ENCODE data around the gene CDC23. TPM values are rescaled to one million over a fixed set of nuclear protein-coding genes. Genes with fewer than 3 reads are reported as not detected.

Gene CDC23
- total RNA-seq, 1 donor from 2014 or later: 34.2 TPM

DNA sequence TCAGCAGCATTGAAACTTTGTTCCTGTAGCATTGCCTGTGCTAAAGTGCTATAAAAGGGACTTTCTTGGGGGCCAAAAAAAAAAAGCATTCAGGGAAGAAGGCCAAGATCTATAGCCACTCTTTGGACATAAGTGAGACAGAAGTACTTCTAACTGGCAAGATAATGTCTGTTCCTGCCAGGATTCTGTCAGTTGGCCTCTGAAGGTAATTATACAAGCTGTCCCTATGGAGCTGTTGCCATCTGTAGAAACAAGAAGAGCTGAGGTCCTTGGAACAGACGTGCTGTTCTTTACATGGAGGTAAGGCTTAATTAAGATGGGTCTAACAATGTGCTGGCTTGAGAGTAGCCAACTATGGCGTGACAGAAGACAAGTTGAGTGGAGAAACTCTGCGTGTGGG lies 24.5 kb downstream of the CDC23 start:
- Histone ChIP-seq H3K27ac (ENCODE audit: low read depth, low read length) (no peak overlapping the region), H3K9ac (ENCODE audit: low read length) (no peak overlapping the region), H3K27me3 (ENCODE audit: insufficient read depth, low read length) (no peaks in the 10 kb centered on the region), H3K9me3 (ENCODE audit: insufficient read depth, low read depth, low read length) (no peaks in the 10 kb centered on the region), H3K4me2 (ENCODE audit: low read length) (no peak overlapping the region), H4K20me1 (ENCODE audit: insufficient read depth, low read length) (no peaks in the 10 kb centered on the region), H2AFZ (ENCODE audit: low read depth, low read length) (no peak overlapping the region), H3K4me1 (ENCODE audit: insufficient read depth, low read length) (no peaks in the 10 kb centered on the region), H3K79me2 (ENCODE audit: insufficient read depth, low read length) (no peaks in the 10 kb centered on the region), H3K36me3 (ENCODE audit: insufficient read depth, low read length) (peaks cover 65% of the 10 kb centered on the region), H3K4me3 (ENCODE audit: insufficient read depth, low read depth, low read length) (no peak overlapping the region)
- DNase-seq (ENCODE audit: low read depth) (no peak), FAIRE-seq (no peak)
- no peak for TF ChIP-seq EZH2 (IDR thresholded peaks at IDR 0.05; ENCODE audit: insufficient read depth, low read length)
- TF ChIP-seq, protein P1, sequence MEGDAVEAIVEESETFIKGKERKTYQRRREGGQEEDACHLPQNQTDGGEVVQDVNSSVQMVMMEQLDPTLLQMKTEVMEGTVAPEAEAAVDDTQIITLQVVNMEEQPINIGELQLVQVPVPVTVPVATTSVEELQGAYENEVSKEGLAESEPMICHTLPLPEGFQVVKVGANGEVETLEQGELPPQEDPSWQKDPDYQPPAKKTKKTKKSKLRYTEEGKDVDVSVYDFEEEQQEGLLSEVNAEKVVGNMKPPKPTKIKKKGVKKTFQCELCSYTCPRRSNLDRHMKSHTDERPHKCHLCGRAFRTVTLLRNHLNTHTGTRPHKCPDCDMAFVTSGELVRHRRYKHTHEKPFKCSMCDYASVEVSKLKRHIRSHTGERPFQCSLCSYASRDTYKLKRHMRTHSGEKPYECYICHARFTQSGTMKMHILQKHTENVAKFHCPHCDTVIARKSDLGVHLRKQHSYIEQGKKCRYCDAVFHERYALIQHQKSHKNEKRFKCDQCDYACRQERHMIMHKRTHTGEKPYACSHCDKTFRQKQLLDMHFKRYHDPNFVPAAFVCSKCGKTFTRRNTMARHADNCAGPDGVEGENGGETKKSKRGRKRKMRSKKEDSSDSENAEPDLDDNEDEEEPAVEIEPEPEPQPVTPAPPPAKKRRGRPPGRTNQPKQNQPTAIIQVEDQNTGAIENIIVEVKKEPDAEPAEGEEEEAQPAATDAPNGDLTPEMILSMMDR (IDR thresholded peaks at IDR 0.05; ENCODE audit: insufficient read depth, low read depth, low read length): no peak
- H3K4me1 Mint-ChIP-seq (ENCODE audit: low read depth, unreplicated experiment): no peaks in the 10 kb centered on the region
- no peaks in the 10 kb centered on the region for H3K27me3 Mint-ChIP-seq (ENCODE audit: low read depth, unreplicated experiment)
- H3K36me3 Mint-ChIP-seq (ENCODE audit: low read depth, unreplicated experiment): peaks cover 9% of the 10 kb centered on the region
- H3K27ac Mint-ChIP-seq (ENCODE audit: unreplicated experiment): no peak overlapping the region
- H3K9me3 Mint-ChIP-seq (ENCODE audit: unreplicated experiment): no peaks in the 10 kb centered on the region
- H3K4me3 Mint-ChIP-seq (ENCODE audit: unreplicated experiment): no peak overlapping the region

DNA sequence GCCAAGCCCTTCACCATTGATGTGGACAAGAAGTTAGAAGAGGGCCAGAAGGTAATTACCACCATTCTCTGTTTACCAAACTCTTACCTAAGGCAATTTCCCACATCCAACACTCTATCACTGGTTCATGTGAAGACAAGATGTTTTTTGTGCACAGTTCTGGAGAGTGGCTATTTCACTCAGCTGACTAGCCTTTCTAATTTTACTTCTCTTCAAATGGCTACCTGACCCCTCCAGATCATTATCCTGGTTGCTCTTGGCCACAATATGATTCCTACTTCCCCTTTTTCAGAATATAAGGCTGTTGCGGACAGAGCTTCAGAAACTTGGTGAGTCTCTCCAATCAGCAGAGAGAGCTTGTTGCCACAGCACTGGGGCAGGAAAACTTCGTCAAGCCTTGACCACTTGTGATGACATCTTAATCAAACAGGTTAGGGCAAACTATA lies 27.1 kb downstream of the CDC23 start:
- Mint-ChIP-seq H3K9me3 (ENCODE audit: unreplicated experiment) (no peaks in the 10 kb centered on the region), H3K27me3 (ENCODE audit: low read depth, unreplicated experiment) (no peaks in the 10 kb centered on the region), H3K4me3 (ENCODE audit: unreplicated experiment) (no peak overlapping the region), H3K27ac (ENCODE audit: unreplicated experiment) (no peak overlapping the region), H3K4me1 (ENCODE audit: low read depth, unreplicated experiment) (no peaks in the 10 kb centered on the region), H3K36me3 (ENCODE audit: low read depth, unreplicated experiment) (peaks cover 9% of the 10 kb centered on the region)
- Histone ChIP-seq H3K4me1 (ENCODE audit: insufficient read depth, low read length) (no peaks in the 10 kb centered on the region), H4K20me1 (ENCODE audit: insufficient read depth, low read length) (no peaks in the 10 kb centered on the region), H3K9me3 (ENCODE audit: insufficient read depth, low read depth, low read length) (no peaks in the 10 kb centered on the region), H3K79me2 (ENCODE audit: insufficient read depth, low read length) (peaks cover 13% of the 10 kb centered on the region), H3K9ac (ENCODE audit: low read length) (no peak overlapping the region), H3K4me3 (ENCODE audit: insufficient read depth, low read depth, low read length) (no peak overlapping the region), H3K27ac (ENCODE audit: low read depth, low read length) (no peak overlapping the region), H3K36me3 (ENCODE audit: insufficient read depth, low read length) (peaks cover 69% of the 10 kb centered on the region), H2AFZ (ENCODE audit: low read depth, low read length) (no peak overlapping the region), H3K4me2 (ENCODE audit: low read length) (no peak overlapping the region), H3K27me3 (ENCODE audit: insufficient read depth, low read length) (no peaks in the 10 kb centered on the region)
- FAIRE-seq (no peak), DNase-seq (ENCODE audit: low read depth) (no peak)
- no peak for TF ChIP-seq EZH2 (IDR thresholded peaks at IDR 0.05; ENCODE audit: insufficient read depth, low read length)
- TF ChIP-seq, protein P1 (IDR thresholded peaks at IDR 0.05; ENCODE audit: insufficient read depth, low read depth, low read length): no peak

DNA sequence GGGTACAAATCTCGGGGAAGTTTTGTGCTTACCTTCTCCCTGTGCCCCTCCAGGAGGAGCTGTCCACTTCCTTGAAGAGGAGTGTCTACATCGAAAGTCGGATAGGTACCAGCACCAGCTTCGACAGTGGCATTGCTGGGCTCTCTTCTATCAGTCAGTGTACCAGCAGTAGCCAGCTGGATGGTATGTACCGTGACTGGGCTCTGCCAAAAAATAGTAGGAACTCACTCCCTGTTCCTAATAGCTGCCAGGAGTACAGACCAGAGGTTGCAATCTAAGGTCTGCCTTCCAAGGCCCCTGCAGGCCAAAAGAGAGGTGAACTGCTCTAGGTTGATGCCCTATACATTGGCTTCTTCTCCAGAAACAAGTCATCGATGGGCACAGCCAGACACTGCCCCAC lies 30.3 kb downstream of the CDC23 start:
- no peak overlapping the region for H3K27ac Mint-ChIP-seq (ENCODE audit: unreplicated experiment)
- no peaks in the 10 kb centered on the region for H3K27me3 ChIP-seq (ENCODE audit: insufficient read depth, low read length)
- H3K9ac ChIP-seq (ENCODE audit: low read length): no peak overlapping the region
- no peaks in the 10 kb centered on the region for H3K9me3 ChIP-seq (ENCODE audit: insufficient read depth, low read depth, low read length)
- H3K27ac ChIP-seq (ENCODE audit: low read depth, low read length): no peak overlapping the region
- H3K4me3 ChIP-seq (ENCODE audit: insufficient read depth, low read depth, low read length): no peak overlapping the region
- H3K27me3 Mint-ChIP-seq (ENCODE audit: low read depth, unreplicated experiment): no peaks in the 10 kb centered on the region
- DNase-seq (ENCODE audit: low read depth) (no peak), FAIRE-seq (no peak)
- H3K36me3 ChIP-seq (ENCODE audit: insufficient read depth, low read length): peaks cover 51% of the 10 kb centered on the region
- no peaks in the 10 kb centered on the region for H3K9me3 Mint-ChIP-seq (ENCODE audit: unreplicated experiment)
- H3K79me2 ChIP-seq (ENCODE audit: insufficient read depth, low read length): peaks cover 39% of the 10 kb centered on the region
- no peak overlapping the region for H2AFZ ChIP-seq (ENCODE audit: low read depth, low read length)
- H3K4me2 ChIP-seq (ENCODE audit: low read length): no peak overlapping the region
- peaks cover 7% of the 10 kb centered on the region for H3K4me1 ChIP-seq (ENCODE audit: insufficient read depth, low read length)
- peaks cover 5% of the 10 kb centered on the region for H3K36me3 Mint-ChIP-seq (ENCODE audit: low read depth, unreplicated experiment)
- no peaks in the 10 kb centered on the region for H4K20me1 ChIP-seq (ENCODE audit: insufficient read depth, low read length)
- no peak for TF ChIP-seq EZH2 (IDR thresholded peaks at IDR 0.05; ENCODE audit: insufficient read depth, low read length)
- TF ChIP-seq, protein P1 (IDR thresholded peaks at IDR 0.05; ENCODE audit: insufficient read depth, low read depth, low read length): no peak
- H3K4me1 Mint-ChIP-seq (ENCODE audit: low read depth, unreplicated experiment): peaks cover 2% of the 10 kb centered on the region
- H3K4me3 Mint-ChIP-seq (ENCODE audit: unreplicated experiment): no peak overlapping the region

All from astrocyte (in vitro differentiated cells and primary cell).